Omental fat pad (tissue), 4 donors: ENCODE data around the gene ZNF608. TPM values are rescaled to one million over a fixed set of nuclear protein-coding genes. Genes with fewer than 3 reads are reported as not detected.

Experiments
- ATAC-seq: fragments of 150-250 bp; one replicate; pipeline ENCODE4 v1.9.1; 2016; ENCODE audit warnings: mild to moderate bottlenecking, moderate library complexity; ENCODE audit not compliant: low FRiP score
- DNase-seq: peaks from one replicate; pipeline ENCODE4 v3.0.0-alpha.2; 2019; ENCODE audit warnings: low spot score
- total RNA-seq, 4 donors: library from RNA; depleted of rRNA; stranded (reverse); fragments of >200 nt; gene quantifications; one replicate each; pipeline ENCODE4 v1.1.0, GENCODE V29; 2016
- TF ChIP-seq, protein P1 (sequence below), 3 donors: fragments of 450-650 bp; IDR thresholded peaks; one replicate each; pipeline ENCODE4 v1.5.1; 2016 to 2017; ENCODE audit warnings: antibody characterized with exemption in 3 of 3, mild to moderate bottlenecking in 3 of 3, moderate library complexity in 2 of 3

Gene ZNF608
- total RNA-seq, 4 donors from 2014 or later, result 14.8 to 26.2 (median 20.8) TPM

DNA sequence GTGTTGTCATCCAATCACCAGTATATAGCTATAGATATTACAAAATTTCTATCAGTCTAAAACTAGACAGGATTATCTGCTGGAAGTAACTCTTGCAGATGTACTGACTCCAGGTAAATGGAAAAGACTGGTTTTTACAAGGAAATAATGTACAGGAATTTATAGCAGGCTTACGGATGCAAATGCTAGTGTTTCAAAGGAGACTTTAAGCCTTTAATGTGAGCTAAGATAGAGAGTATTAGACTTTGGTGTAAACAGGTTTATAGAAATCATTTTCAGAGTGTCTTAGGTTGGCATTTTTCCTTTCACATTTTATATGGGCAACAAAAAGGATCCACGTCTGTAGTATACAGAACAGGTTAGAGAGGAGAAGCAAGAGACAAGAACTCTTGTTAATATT is 16.1 kb downstream of the ZNF608 start:
- ATAC-seq, result no peak
- no peak for DNase-seq
- TF ChIP-seq, protein P1, sequence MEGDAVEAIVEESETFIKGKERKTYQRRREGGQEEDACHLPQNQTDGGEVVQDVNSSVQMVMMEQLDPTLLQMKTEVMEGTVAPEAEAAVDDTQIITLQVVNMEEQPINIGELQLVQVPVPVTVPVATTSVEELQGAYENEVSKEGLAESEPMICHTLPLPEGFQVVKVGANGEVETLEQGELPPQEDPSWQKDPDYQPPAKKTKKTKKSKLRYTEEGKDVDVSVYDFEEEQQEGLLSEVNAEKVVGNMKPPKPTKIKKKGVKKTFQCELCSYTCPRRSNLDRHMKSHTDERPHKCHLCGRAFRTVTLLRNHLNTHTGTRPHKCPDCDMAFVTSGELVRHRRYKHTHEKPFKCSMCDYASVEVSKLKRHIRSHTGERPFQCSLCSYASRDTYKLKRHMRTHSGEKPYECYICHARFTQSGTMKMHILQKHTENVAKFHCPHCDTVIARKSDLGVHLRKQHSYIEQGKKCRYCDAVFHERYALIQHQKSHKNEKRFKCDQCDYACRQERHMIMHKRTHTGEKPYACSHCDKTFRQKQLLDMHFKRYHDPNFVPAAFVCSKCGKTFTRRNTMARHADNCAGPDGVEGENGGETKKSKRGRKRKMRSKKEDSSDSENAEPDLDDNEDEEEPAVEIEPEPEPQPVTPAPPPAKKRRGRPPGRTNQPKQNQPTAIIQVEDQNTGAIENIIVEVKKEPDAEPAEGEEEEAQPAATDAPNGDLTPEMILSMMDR (IDR thresholded peaks at IDR 0.05), result no peak

DNA sequence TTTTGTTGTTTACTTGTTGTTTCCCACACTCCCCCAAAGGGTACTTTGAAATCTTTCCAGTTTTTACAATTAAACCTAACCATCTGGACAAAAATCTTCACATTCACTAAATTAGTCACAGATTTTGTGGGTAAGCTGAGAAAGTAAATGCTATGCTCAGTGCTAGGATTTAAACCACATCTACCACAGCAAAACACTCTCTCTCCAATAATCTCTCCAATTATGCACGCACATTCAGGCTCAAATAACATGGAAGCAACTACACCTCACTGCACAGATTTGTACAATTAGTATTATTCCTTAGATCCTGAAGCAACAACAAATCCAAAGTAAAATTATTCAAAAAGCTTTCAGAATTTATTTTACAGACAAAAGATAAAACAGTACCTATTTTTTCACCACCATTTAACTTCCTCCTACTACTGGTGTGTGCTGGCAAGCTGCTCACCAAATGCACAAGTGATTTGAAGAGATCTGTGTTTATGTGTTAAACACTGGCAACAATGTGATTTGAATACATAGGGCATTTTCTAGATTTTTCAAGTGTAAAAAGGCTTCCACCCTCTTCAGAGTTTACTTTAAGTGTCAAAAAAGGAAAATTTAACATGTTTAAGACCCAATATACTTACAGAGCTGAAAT is 16.6 kb downstream of the ZNF608 start:
- no peak for ATAC-seq
- DNase-seq, result no peak
- TF ChIP-seq, protein P1 (IDR thresholded peaks at IDR 0.05), result no peak

- TF ChIP-seq, protein P1 (IDR thresholded peaks at IDR 0.05), result no peak
- DNase-seq (no peak), ATAC-seq (no peak)
Measured at GRCh38 chr5:124728968-124729332, 17.5 kb downstream of the ZNF608 start.

DNA sequence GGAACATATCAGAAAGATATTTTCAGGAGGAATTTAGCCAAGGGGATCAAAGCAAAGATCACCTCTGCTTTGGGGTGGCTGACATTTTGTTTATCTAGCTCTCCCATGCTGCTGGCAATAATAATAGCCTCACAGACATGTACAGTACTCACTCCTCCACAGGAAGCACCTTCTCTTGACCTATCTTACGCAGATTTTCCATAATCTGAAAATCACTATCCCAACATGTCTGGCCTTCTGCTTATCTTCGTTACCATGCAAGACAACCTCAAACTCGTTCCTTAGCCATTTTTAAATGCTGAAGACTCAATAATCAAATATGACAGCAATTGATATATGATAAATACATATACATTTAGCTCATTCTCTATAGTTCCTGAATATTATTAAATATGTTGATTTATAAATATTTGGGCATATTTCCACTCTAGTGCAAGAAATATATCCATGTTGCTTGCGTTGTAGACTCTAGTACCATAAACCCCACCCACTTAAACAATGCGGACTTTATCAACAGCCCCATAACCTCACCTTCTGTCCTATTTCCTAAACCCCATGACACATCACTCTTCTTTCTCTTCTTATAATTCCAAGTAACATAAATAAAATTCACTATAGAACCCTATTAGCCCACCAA is 18.0 kb downstream of the ZNF608 start:
- TF ChIP-seq, protein P1 (IDR thresholded peaks at IDR 0.05), result no peak
- DNase-seq (no peak), ATAC-seq (no peak)

DNA sequence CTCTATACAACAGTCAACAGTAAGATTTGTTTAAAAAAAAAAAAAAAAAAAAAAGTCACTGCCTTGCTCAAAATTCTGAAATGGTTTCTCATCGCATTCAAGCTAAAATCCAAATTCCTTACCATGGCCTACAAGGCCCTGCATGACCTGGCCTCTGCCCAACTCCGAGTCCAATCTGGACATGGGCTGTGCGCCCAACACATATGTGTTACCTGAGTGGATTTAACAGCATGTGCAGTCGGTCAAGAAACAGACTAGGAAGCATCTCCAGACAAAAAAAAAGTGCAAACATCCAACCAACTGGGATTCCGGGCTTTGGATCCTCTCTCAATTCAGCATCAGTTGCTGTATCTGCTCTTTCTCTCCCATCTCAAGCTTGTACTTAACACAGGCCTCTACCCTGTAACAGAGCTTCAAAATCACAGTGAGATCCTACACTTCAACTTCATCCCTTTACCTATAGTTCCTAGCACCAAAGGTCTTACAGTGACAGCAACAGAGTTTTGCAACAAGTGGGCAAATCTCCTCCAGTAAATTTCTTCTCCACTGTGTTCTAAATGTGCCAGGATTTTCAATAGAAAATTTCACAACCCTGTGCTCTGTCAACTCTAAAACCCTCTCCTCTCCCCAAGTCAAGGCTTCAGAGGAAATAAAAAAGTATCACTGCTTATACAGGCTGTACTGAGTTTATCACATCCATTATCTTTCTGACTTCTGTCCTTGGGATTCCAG is 19.6 kb downstream of the ZNF608 start:
- no peak for ATAC-seq
- TF ChIP-seq, protein P1 (IDR thresholded peaks at IDR 0.05), result no peak

DNA sequence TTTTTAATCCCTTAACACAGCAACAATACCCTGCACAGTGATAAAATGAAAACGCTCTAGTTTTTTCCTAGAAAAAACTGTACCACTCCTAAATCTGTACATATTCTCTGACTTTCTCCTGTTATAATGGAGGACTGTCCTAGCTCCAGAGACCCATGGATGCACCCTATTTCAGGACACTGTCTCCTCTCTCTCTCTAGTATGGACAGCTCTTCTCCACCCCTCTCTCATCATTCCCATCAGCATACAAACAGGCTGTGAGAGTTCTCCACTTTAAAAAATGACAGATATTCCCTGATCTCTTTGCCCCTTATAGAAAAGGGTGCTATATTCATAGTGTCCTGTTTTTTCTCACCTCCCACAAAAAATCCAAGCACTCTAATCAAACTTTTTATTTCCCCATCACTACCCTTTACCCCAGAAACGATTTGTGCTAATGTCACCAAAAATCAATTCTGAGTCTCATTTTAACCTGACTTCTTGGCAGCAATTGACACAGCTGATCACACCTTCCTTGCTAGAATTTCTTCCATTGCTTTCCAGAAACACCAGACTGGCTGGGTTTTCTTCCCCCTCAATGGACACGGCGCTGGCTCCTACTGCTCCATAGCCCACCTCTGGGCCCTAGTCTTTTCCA is 20.7 kb downstream of the ZNF608 start:
- TF ChIP-seq, protein P1 (IDR thresholded peaks at IDR 0.05), result no peak
- no peak for ATAC-seq
- DNase-seq, result no peak

More for the DNA sequence above, 19.6 kb downstream of the ZNF608 start:
- no peak for DNase-seq
